HepG2 (cell line): ENCODE data around the gene CCND1. TPM values are rescaled to one million over a fixed set of nuclear protein-coding genes. Genes with fewer than 3 reads are reported as not detected.

Source experiments
- GABPA ChIP-seq, 2 experiments: IDR thresholded peaks; 2 replicates each; pipeline ENCODE4 v1.6.1; 2011 to 2016; ENCODE audit warnings: low read depth in 2 of 2, low read length in 1 of 2, missing biosample characterization in 1 of 2, missing genetic modification characterization in 1 of 2
- MIER2 ChIP-seq: IDR thresholded peaks from 2 replicates; pipeline ENCODE4 v1.6.1; 2016; ENCODE audit warnings: missing biosample characterization, missing genetic modification reagents
- NCOR1 ChIP-seq: fragments of 200-600 bp; sonication (generic); IDR thresholded peaks from 2 replicates; pipeline ENCODE4 v1.7.0; 2017; ENCODE audit warnings: antibody characterized with exemption, low read length, borderline replicate concordance
- ZMAT3 ChIP-seq: sonication (generic); formaldehyde crosslinking; conservative IDR thresholded peaks from 2 replicates; pipeline ENCODE4 v1.7.0; 2021; ENCODE audit warnings: missing genetic modification reagents
- ZNF552 ChIP-seq: sonication (generic); formaldehyde crosslinking; IDR thresholded peaks from 2 replicates; pipeline ENCODE4 v1.9.0; 2022; ENCODE audit warnings: missing genetic modification reagents, mild to moderate bottlenecking, borderline replicate concordance
- polyA plus RNA-seq, 8 experiments: library from polyadenylated mRNA; depleted of rRNA in 3 of 8; stranded (reverse) in 7 of 8; unstranded in 1 of 8; fragments of >200 nt; fragmentation: Illumina TruSeq in 4 of 8; extraction: Trizol in 4 of 8; gene quantifications; 2 replicates each; pipeline versions ENCODE4 v1.2.1 to v1.2.3, GENCODE V29; 2011 to 2016; ENCODE audit warnings: low read depth in 4 of 8, missing spikeins in 1 of 8, mixed read lengths in 1 of 8; ENCODE audit not compliant: insufficient read depth in 1 of 8
- total RNA-seq, 5 experiments: library from RNA; depleted of rRNA; stranded (reverse); fragments of >200 nt; fragmentation: Illumina TruSeq; extraction: Trizol; gene quantifications; 2 replicates each; pipeline ENCODE4 v1.2.3, GENCODE V29; 2016; ENCODE audit warnings: low read depth in 1 of 5
- TF ChIP-seq, protein P1 (sequence below): sonication (generic); formaldehyde crosslinking; IDR thresholded peaks from 2 replicates; pipeline ENCODE4 v1.8.0; 2022; ENCODE audit warnings: mild to moderate bottlenecking, missing genetic modification reagents; ENCODE audit not compliant: insufficient replicate concordance
- TF ChIP-seq, protein P2 (sequence below), 2 experiments: fragments of 450-650 bp in 1 of 2; sonication (generic) in 1 of 2; formaldehyde crosslinking in 1 of 2; IDR thresholded peaks; 2 replicates each; pipeline versions ENCODE4 v1.6.1 to v1.8.0; 2016 to 2022; ENCODE audit warnings: antibody characterized with exemption in 1 of 2, mild to moderate bottlenecking in 1 of 2, missing genetic modification reagents in 1 of 2
- TF ChIP-seq, protein P3 (sequence below): IDR thresholded peaks from 2 replicates; pipeline ENCODE4 v1.4.0; 2020; ENCODE audit warnings: mild to moderate bottlenecking, missing genetic modification reagents
- TF ChIP-seq, protein P4 (sequence below): IDR thresholded peaks from 2 replicates; pipeline ENCODE4 v1.6.1; 2016; ENCODE audit warnings: low read depth, control low read depth

The CCND1 gene
- total and polyA plus RNA-seq, 2 of the 13 experiments (the other 11 are each of a cell fraction or from before 2014, with no cell fraction given): 107 to 136 TPM

DNA sequence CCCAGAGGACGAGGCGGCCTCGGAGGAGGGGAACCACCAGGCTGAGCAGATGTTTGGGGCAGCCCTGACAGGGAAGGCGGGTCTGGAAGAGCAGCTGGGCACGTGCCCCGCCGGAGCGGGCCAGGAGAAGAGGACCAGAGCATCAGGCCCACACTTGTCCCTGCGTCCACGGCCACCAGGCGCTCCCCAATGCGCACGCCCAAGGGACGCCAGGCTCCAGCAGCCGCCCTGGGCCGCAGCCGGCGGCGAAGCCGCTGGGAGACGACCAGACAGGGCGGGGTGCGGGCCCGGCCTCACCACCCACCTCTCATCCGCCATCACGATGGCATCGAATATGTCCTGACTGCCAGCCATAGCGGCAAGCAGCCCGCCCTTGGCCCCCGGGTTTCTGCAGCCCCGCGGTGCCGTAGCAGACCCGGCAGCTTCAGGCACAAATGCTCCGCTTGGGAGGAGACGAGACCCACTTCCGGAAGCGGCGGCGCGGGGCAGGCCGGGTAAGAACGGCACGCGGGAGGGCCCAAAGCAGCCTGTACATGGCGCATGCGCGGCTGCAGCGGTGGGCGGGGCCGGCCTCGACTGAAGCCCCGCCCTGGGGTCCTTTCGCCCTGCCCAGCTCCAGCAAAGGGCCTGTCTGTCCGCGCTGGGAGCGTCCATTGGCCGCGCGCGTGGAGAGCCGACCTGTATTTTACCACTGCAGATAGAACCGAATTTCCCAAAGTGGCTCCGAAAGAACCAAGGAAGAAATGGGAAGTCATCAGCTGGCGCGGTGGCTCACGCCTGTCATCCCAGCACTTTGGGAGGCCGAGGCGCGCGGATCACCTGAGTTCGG lies 34.1 kb downstream of the CCND1 start, which contains the start of gene LTO1 (continued):
- TF ChIP-seq, protein P1, sequence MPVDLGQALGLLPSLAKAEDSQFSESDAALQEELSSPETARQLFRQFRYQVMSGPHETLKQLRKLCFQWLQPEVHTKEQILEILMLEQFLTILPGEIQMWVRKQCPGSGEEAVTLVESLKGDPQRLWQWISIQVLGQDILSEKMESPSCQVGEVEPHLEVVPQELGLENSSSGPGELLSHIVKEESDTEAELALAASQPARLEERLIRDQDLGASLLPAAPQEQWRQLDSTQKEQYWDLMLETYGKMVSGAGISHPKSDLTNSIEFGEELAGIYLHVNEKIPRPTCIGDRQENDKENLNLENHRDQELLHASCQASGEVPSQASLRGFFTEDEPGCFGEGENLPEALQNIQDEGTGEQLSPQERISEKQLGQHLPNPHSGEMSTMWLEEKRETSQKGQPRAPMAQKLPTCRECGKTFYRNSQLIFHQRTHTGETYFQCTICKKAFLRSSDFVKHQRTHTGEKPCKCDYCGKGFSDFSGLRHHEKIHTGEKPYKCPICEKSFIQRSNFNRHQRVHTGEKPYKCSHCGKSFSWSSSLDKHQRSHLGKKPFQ: no peak
- TF ChIP-seq, protein P2, sequence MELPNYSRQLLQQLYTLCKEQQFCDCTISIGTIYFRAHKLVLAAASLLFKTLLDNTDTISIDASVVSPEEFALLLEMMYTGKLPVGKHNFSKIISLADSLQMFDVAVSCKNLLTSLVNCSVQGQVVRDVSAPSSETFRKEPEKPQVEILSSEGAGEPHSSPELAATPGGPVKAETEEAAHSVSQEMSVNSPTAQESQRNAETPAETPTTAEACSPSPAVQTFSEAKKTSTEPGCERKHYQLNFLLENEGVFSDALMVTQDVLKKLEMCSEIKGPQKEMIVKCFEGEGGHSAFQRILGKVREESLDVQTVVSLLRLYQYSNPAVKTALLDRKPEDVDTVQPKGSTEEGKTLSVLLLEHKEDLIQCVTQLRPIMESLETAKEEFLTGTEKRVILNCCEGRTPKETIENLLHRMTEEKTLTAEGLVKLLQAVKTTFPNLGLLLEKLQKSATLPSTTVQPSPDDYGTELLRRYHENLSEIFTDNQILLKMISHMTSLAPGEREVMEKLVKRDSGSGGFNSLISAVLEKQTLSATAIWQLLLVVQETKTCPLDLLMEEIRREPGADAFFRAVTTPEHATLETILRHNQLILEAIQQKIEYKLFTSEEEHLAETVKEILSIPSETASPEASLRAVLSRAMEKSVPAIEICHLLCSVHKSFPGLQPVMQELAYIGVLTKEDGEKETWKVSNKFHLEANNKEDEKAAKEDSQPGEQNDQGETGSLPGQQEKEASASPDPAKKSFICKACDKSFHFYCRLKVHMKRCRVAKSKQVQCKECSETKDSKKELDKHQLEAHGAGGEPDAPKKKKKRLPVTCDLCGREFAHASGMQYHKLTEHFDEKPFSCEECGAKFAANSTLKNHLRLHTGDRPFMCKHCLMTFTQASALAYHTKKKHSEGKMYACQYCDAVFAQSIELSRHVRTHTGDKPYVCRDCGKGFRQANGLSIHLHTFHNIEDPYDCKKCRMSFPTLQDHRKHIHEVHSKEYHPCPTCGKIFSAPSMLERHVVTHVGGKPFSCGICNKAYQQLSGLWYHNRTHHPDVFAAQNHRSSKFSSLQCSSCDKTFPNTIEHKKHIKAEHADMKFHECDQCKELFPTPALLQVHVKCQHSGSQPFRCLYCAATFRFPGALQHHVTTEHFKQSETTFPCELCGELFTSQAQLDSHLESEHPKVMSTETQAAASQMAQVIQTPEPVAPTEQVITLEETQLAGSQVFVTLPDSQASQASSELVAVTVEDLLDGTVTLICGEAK (IDR thresholded peaks at IDR 0.05): no peak
- TF ChIP-seq, protein P2 (CRISPR knock-in tag; IDR thresholded peaks at IDR 0.05): peak; percentile 51; the same call in 1 of the 2 replicates
- TF ChIP-seq ZNF552 (CRISPR knock-in tag) (peak; percentile 74; the same call in 1 of the 2 replicates), ZMAT3 (peak; percentile 87), NCOR1 (no peak; the same call in 1 of the 2 replicates), GABPA (IDR thresholded peaks at IDR 0.05; ENCODE audit: low read depth, low read length) (peak; percentile 71), GABPA (CRISPR knock-in tag; IDR thresholded peaks at IDR 0.05; ENCODE audit: low read depth) (peak; percentile 88), MIER2 (CRISPR knock-in tag) (0 out of 2 replicates have a peak, but pooled peaks have one; percentile 9)
- TF ChIP-seq, protein P3, sequence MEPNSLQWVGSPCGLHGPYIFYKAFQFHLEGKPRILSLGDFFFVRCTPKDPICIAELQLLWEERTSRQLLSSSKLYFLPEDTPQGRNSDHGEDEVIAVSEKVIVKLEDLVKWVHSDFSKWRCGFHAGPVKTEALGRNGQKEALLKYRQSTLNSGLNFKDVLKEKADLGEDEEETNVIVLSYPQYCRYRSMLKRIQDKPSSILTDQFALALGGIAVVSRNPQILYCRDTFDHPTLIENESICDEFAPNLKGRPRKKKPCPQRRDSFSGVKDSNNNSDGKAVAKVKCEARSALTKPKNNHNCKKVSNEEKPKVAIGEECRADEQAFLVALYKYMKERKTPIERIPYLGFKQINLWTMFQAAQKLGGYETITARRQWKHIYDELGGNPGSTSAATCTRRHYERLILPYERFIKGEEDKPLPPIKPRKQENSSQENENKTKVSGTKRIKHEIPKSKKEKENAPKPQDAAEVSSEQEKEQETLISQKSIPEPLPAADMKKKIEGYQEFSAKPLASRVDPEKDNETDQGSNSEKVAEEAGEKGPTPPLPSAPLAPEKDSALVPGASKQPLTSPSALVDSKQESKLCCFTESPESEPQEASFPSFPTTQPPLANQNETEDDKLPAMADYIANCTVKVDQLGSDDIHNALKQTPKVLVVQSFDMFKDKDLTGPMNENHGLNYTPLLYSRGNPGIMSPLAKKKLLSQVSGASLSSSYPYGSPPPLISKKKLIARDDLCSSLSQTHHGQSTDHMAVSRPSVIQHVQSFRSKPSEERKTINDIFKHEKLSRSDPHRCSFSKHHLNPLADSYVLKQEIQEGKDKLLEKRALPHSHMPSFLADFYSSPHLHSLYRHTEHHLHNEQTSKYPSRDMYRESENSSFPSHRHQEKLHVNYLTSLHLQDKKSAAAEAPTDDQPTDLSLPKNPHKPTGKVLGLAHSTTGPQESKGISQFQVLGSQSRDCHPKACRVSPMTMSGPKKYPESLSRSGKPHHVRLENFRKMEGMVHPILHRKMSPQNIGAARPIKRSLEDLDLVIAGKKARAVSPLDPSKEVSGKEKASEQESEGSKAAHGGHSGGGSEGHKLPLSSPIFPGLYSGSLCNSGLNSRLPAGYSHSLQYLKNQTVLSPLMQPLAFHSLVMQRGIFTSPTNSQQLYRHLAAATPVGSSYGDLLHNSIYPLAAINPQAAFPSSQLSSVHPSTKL (CRISPR knock-in tag): peak; percentile 31; the same call in 1 of the 2 replicates
- TF ChIP-seq, protein P4, sequence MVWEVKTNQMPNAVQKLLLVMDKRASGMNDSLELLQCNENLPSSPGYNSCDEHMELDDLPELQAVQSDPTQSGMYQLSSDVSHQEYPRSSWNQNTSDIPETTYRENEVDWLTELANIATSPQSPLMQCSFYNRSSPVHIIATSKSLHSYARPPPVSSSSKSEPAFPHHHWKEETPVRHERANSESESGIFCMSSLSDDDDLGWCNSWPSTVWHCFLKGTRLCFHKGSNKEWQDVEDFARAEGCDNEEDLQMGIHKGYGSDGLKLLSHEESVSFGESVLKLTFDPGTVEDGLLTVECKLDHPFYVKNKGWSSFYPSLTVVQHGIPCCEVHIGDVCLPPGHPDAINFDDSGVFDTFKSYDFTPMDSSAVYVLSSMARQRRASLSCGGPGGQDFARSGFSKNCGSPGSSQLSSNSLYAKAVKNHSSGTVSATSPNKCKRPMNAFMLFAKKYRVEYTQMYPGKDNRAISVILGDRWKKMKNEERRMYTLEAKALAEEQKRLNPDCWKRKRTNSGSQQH (CRISPR knock-in tag): peak; percentile 87
